Fibroblast of pulmonary artery (primary cell): ENCODE results near the gene PPFIBP1.
A peak's percentile ranks its signal among the peaks of the same experiment; 100 is the strongest.
"Not testable (repeated sequence)": the region's sequence is repeated elsewhere in the genome, so short reads cannot be mapped to it uniquely, and the experiment has no call there.

Experiments used
- DNase-seq: peaks from one replicate; pipeline ENCODE4 v3.0.0-alpha.2; 2010; ENCODE audit warnings: low read depth
- H3K4me3 ChIP-seq: replicated peaks from 2 replicates; pipeline ENCODE4 v1.5.1; 2011; ENCODE audit warnings: low read depth, mild to moderate bottlenecking, control low read depth, low read length, moderate library complexity
- CTCF ChIP-seq: IDR thresholded peaks from 2 replicates; pipeline ENCODE4 v1.5.1; 2011; ENCODE audit warnings: mild to moderate bottlenecking, control low read depth, low read length, inconsistent platforms; ENCODE audit errors: missing control alignments

PPFIBP1 gene

DNA sequence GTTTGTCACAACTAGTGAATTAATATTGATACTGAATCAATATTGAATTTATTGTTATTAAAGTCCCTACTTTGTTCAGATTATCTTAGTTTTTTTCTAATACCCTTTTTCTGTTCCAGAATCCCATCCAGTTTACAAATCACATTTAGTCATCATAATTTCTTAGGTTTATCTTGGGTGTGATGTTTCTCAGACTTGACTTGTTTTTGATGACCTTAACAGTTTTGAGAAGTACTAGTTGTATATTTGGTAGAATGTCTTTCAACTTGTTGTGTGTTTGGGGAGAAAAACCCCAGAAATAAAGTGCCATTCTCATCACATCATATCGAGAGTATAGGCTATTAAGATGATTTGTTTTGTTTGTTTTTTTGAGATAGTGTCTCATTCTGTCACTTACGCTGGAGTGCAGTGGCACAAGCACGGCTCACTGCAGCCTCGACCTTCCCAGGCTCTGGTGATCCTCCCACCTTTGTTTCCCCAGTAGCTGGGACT lies 206.1 kb downstream of the PPFIBP1 start:
- no peak overlapping the region for H3K4me3 ChIP-seq
- no peak for DNase-seq
- TF ChIP-seq CTCF, result no peak

- no peak overlapping the region for H3K4me3 ChIP-seq
- peak; percentile 37 for TF ChIP-seq CTCF
- DNase-seq, result peak; percentile 8
Measured at GRCh38 chr12:27732281-27732680, 208.3 kb downstream of the PPFIBP1 start.

DNA sequence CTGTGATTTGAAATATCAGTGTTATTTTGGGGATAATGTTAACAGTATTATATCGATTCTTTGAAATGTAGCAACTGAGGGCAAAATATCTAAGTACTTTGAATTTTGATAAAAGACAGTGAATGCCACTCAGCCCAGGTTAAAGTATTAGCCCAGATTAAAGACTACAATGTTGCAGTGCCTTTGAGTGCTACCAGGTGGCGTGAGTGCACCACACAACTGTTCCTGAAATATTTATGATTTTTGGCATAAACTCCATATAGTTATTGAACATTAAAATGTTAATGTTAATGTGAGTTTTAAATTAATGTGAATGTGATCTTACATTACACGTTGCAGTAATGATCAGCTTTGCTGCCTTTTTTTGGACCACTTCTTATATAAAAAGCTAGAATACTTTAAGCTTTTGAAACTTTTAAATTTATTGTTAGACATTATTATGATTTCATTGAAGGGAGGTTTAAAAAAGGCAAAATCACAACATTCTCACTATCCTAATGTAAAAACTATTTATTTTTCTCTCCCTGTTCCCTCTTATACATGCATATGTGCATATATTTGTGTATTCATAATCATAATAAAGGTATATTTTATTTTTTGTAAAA lies 209.1 kb downstream of the PPFIBP1 start:
- DNase-seq, result peak; percentile 66
- TF ChIP-seq CTCF, result peak; percentile 98
- no peak overlapping the region for H3K4me3 ChIP-seq

GRCh38 chr12:27733791-27734190 lies 209.8 kb downstream of the PPFIBP1 start:
- no peak for TF ChIP-seq CTCF
- no peak overlapping the region for H3K4me3 ChIP-seq

DNA sequence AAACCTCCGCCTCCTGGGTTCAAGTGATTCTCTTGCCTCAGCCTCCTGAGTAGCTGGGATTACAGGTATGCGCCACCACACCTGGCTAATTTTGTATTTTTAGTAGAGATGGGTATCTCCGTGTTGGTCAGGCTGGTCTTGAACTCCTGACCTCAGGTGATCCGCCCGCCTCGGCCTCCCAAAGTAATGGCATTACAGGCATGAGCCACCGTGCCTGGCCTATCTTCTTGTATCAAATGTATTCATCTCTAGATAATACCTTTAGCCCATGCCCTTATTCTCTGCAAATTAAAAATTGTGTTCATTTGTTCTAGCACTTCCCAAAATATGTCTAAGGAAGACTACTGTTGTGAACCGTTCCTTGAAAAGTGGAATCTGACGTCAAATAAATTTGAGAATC lies 210.3 kb downstream of the PPFIBP1 start:
- H3K4me3 ChIP-seq, DNase-seq: not testable (repeated sequence)

More at GRCh38 chr12:27733791-27734190, 209.8 kb downstream of the PPFIBP1 start:
- DNase-seq, result no peak

GRCh38 chr12:27743601-27744000 lies 219.6 kb downstream of the PPFIBP1 start:
- no peak for TF ChIP-seq CTCF
- H3K4me3 ChIP-seq, result no peak overlapping the region
- no peak for DNase-seq
